KMS-11 (cell line): ENCODE data around the gene CILP2.

ENCODE experiments used
- H2AFZ ChIP-seq: fragments of 200-600 bp; sonication (generic); 2 replicates; pipeline ENCODE4 v1.6.1; 2016; ENCODE audit warnings: antibody characterized with exemption, mixed run types, low read depth
- H3K27ac ChIP-seq: fragments of 200-600 bp; sonication (generic); 2 replicates; pipeline ENCODE4 v1.6.1; 2016; ENCODE audit warnings: mild to moderate bottlenecking, mixed run types
- H3K27me3 ChIP-seq: fragments of 200-600 bp; sonication (generic); 2 replicates; pipeline ENCODE4 v1.6.1; 2017; ENCODE audit warnings: mild to moderate bottlenecking, low read depth, mixed run types, moderate library complexity; ENCODE audit not compliant: insufficient read depth
- H3K36me3 ChIP-seq: fragments of 200-600 bp; sonication (generic); 2 replicates; pipeline ENCODE4 v1.6.1; 2017; ENCODE audit warnings: mild to moderate bottlenecking, mixed run types; ENCODE audit not compliant: insufficient read depth
- H3K4me1 ChIP-seq: fragments of 200-600 bp; sonication (generic); 2 replicates; pipeline ENCODE4 v1.6.1; 2016; ENCODE audit warnings: mild to moderate bottlenecking, low read depth, mixed run types; ENCODE audit not compliant: poor library complexity, severe bottlenecking
- H3K4me2 ChIP-seq: fragments of 200-600 bp; sonication (generic); 2 replicates; pipeline ENCODE4 v1.7.0; 2016; ENCODE audit warnings: mild to moderate bottlenecking, mixed run types
- H3K4me3 ChIP-seq: fragments of 200-600 bp; sonication (generic); IDR thresholded peaks from 2 replicates; pipeline ENCODE4 v1.6.1; 2017; ENCODE audit warnings: low read depth, low read length, mixed read lengths; ENCODE audit not compliant: insufficient read depth
- H3K79me2 ChIP-seq: fragments of 200-600 bp; sonication (generic); 2 replicates; pipeline ENCODE4 v1.6.1; 2016; ENCODE audit warnings: low read depth, mixed run types; ENCODE audit not compliant: insufficient read depth
- H3K9ac ChIP-seq: fragments of 200-600 bp; sonication (generic); 2 replicates; pipeline ENCODE4 v1.6.1; 2016; ENCODE audit warnings: mild to moderate bottlenecking, mixed run types
- H4K20me1 ChIP-seq: fragments of 200-600 bp; sonication (generic); 2 replicates; pipeline ENCODE4 v1.6.1; 2016; ENCODE audit warnings: mild to moderate bottlenecking, mixed run types; ENCODE audit not compliant: insufficient read depth
- TF ChIP-seq, protein P1 (sequence below): fragments of 200-600 bp; sonication (generic); conservative IDR thresholded peaks from 2 replicates; pipeline ENCODE4 v1.6.1; 2017; ENCODE audit warnings: low read depth, mild to moderate bottlenecking, antibody characterized with exemption, low read length, moderate library complexity, mixed read lengths

CILP2 gene

GRCh38 chr19:19549804-19550464 is 11.9 kb downstream of the CILP2 start:
- TF ChIP-seq, protein P1, sequence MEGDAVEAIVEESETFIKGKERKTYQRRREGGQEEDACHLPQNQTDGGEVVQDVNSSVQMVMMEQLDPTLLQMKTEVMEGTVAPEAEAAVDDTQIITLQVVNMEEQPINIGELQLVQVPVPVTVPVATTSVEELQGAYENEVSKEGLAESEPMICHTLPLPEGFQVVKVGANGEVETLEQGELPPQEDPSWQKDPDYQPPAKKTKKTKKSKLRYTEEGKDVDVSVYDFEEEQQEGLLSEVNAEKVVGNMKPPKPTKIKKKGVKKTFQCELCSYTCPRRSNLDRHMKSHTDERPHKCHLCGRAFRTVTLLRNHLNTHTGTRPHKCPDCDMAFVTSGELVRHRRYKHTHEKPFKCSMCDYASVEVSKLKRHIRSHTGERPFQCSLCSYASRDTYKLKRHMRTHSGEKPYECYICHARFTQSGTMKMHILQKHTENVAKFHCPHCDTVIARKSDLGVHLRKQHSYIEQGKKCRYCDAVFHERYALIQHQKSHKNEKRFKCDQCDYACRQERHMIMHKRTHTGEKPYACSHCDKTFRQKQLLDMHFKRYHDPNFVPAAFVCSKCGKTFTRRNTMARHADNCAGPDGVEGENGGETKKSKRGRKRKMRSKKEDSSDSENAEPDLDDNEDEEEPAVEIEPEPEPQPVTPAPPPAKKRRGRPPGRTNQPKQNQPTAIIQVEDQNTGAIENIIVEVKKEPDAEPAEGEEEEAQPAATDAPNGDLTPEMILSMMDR: no peak
- Histone ChIP-seq H4K20me1 (no peaks in the 10 kb centered on the region), H2AFZ (no peak overlapping the region), H3K27me3 (peaks cover 2% of the 10 kb centered on the region; the same call in 1 of the 2 replicates), H3K79me2 (no peaks in the 10 kb centered on the region), H3K4me3 (no peak overlapping the region), H3K9ac (no peak overlapping the region), H3K27ac (no peak overlapping the region), H3K4me1 (no peaks in the 10 kb centered on the region), H3K4me2 (no peak overlapping the region), H3K36me3 (no peaks in the 10 kb centered on the region)

DNA sequence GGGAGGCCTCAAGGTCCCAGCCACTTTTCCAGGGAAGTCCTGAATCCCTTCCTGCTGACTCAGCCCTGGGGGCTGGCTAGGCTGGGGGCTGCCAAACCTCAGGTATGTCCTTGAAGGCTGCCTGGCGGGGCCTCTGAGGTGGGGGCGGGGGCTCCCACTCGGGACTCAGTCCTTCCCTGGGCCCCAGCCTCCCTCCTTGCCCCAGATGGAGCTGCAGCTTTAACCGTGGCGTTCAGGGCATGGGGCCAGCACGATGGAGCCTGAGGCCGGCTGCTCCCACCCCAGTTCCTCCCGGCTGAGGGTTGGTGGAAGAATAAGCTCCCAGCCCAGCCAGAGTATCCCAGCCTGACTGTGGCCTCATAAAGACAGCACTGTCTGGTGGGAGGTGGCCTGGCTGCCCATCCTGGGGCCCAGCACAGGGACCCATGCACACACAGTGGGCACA is 12.4 kb downstream of the CILP2 start:
- no peaks in the 10 kb centered on the region for H3K79me2 ChIP-seq
- H3K4me3 ChIP-seq: no peak overlapping the region
- H3K4me2 ChIP-seq: no peak overlapping the region
- H3K4me1 ChIP-seq: no peaks in the 10 kb centered on the region
- no peaks in the 10 kb centered on the region for H4K20me1 ChIP-seq
- H3K9ac ChIP-seq: no peak overlapping the region
- H3K36me3 ChIP-seq: no peaks in the 10 kb centered on the region
- TF ChIP-seq, protein P1: no peak
- peaks cover 2% of the 10 kb centered on the region; the same call in 1 of the 2 replicates for H3K27me3 ChIP-seq
- no peak overlapping the region for H2AFZ ChIP-seq
- no peak overlapping the region for H3K27ac ChIP-seq

DNA sequence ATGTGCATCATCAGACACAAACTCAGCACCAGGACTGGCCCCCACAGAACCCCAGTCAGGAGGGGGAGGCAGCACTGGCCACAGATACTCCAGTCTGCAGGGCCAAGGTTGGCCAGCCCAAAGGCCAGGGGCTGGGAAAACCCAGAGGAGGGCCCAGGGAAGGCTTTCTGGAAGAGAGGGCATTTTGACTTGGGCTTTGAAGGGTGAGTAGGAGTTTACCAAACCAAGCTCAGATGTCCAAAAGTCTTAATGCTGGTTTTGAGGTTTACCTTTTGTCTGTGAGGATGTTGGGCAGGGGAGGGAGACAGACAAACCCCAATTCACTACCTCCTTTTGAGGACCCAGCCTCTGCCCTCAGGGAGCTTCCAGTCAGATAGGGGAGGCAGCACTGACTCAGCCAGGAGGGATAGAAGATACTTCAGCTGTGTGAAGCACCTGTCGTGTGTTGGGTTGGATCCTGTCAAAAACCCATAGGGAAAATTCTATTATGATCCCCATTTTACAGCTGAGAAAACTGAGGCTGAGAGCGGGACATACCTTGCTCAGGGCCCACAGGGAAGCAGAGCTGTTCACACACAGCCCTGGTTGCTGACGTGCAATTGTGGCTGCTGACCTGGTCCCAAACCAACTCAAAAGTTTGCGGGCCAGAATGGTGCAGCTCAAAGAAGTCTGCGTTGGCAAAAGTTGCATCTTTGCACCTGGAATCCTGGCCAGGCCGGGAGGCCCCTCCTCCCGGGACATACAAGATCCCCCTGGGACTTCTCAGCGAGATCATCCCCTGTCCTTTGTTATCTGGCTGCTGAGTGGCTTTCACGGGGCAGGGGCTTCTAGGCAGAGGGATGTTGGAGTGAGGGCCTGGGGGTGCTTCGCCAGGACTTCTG is 13.1 kb downstream of the CILP2 start:
- Histone ChIP-seq H3K9ac (no peak overlapping the region), H3K4me2 (no peak overlapping the region), H3K4me1 (no peaks in the 10 kb centered on the region), H3K36me3 (no peaks in the 10 kb centered on the region), H3K27ac (no peak overlapping the region), H3K27me3 (peaks cover 2% of the 10 kb centered on the region; the same call in 1 of the 2 replicates), H2AFZ (no peak overlapping the region), H3K79me2 (no peaks in the 10 kb centered on the region), H4K20me1 (no peaks in the 10 kb centered on the region), H3K4me3 (no peak overlapping the region)
- TF ChIP-seq, protein P1: no peak

- H2AFZ ChIP-seq: no peak overlapping the region
- H4K20me1 ChIP-seq: no peaks in the 10 kb centered on the region
- no peak overlapping the region for H3K4me2 ChIP-seq
- TF ChIP-seq, protein P1: no peak
- H3K27ac ChIP-seq: no peak overlapping the region
- H3K4me3 ChIP-seq: no peak overlapping the region
- H3K4me1 ChIP-seq: no peaks in the 10 kb centered on the region
- no peaks in the 10 kb centered on the region for H3K27me3 ChIP-seq
- no peaks in the 10 kb centered on the region for H3K79me2 ChIP-seq
- no peak overlapping the region for H3K9ac ChIP-seq
- no peaks in the 10 kb centered on the region for H3K36me3 ChIP-seq
Observed at GRCh38 chr19:19551853-19552192, 13.8 kb downstream of the CILP2 start.
